ENCODE results near the gene HOXA3. TPM values are rescaled to one million over a fixed set of nuclear protein-coding genes. Genes with fewer than 3 reads are reported as not detected.

Gene HOXA3
- total and polyA plus RNA-seq, 2 of the 8 experiments (the other 6 are each of a cell fraction or from before 2014, with no cell fraction given) = not detected

- no peak for FAIRE-seq
- H3K27me3 ChIP-seq (replicated peaks in 1 of 4; ENCODE audit: control insufficient read depth in 3 of 4, extremely low read depth in 1 of 4, insufficient read depth in 3 of 4, low read length in 3 of 4) = peaks cover 99 to 100% (median 100%) of the 10 kb centered on the region in 4 experiments
- no peak for TF ChIP-seq BACH1 (IDR thresholded peaks at IDR 0.05; ENCODE audit: low read length)
- TF ChIP-seq HDAC6 (IDR thresholded peaks at IDR 0.05; ENCODE audit: low read depth, low read length) = no peak
- no peak for TF ChIP-seq TEAD4 (IDR thresholded peaks at IDR 0.05; ENCODE audit: low read depth, low read length)
- TF ChIP-seq JUND (IDR thresholded peaks at IDR 0.05; ENCODE audit: low read length) = no peak
- TF ChIP-seq EZH2 (IDR thresholded peaks at IDR 0.05; ENCODE audit: low read depth, low read length, severe bottlenecking) = no peak
- no peak for TF ChIP-seq POU5F1 (IDR thresholded peaks at IDR 0.05; ENCODE audit: low read depth, low read length)
- no peak for TF ChIP-seq RFX5 (IDR thresholded peaks at IDR 0.05; ENCODE audit: borderline replicate concordance, low read depth, low read length)
- TF ChIP-seq ATF2 (IDR thresholded peaks at IDR 0.05; ENCODE audit: low read length) = no peak
- no peak for TF ChIP-seq SUZ12 (IDR thresholded peaks at IDR 0.05; ENCODE audit: low read length)
- TF ChIP-seq CBX5 (IDR thresholded peaks at IDR 0.05; ENCODE audit: low read depth, low read length) = no peak
Measured at GRCh38 chr7:27126596-27127327, 25.6 kb downstream of the HOXA3 start.

More at GRCh38 chr7:27126596-27127327, 25.6 kb downstream of the HOXA3 start:
- Histone ChIP-seq H2BK5ac (ENCODE audit: low read depth, low read length) (no peak overlapping the region), H2BK15ac (ENCODE audit: low read length) (no peak overlapping the region), H3K14ac (ENCODE audit: insufficient read length) (no peak overlapping the region), H3K23me2 (ENCODE audit: low read depth, low read length) (peaks cover 4% of the 10 kb centered on the region; the same call in 1 of the 2 replicates), H4K5ac (ENCODE audit: insufficient read length, low read depth, low read length) (no peak overlapping the region), H3K23ac (ENCODE audit: insufficient read length) (no peak overlapping the region), H3K36me3 (ENCODE audit: control insufficient read depth in 2 of 4, insufficient read depth in 4 of 4, low read length in 3 of 4) (peaks cover 0 to 11% (median 0%) of the 10 kb centered on the region in 4 experiments; a peak in 2 of 8 replicates), H4K8ac (ENCODE audit: extremely low read depth, insufficient read depth, low read length) (no peak overlapping the region), H3K4me1 (replicated peaks in 1 of 4; ENCODE audit: control insufficient read depth in 3 of 4, insufficient read depth in 4 of 4, low read length in 3 of 4) (peaks cover 0 to 6% (median 2%) of the 10 kb centered on the region in 4 experiments; a peak in 4 of 7 replicates), H3K9ac (replicated peaks in 1 of 4; ENCODE audit: extremely low read depth in 1 of 4, low read depth in 3 of 4, low read length in 3 of 4) (no peak overlapping the region), H2AK5ac (ENCODE audit: low read depth, low read length) (no peak overlapping the region), H3K4me2 (ENCODE audit: insufficient read depth in 1 of 2, low read depth in 2 of 2, low read length in 2 of 2) (no peak overlapping the region), H2BK20ac (ENCODE audit: low read length) (no peak overlapping the region), H3K4me3 (ENCODE audit: extremely low read depth in 1 of 4, insufficient read depth in 2 of 4, low read depth in 3 of 4, low read length in 4 of 4) (no peak overlapping the region), H4K20me1 (replicated peaks in 1 of 2; ENCODE audit: control insufficient read depth in 1 of 2, insufficient read depth in 2 of 2, low read length in 2 of 2) (peaks cover 23 to 35% of the 10 kb centered on the region in 2 experiments), H2BK120ac (replicated peaks; ENCODE audit: low read depth, low read length) (no peak overlapping the region), H3K4ac (replicated peaks; ENCODE audit: insufficient read length, low read depth, low read length) (no peak overlapping the region), H2BK12ac (ENCODE audit: low read depth, low read length) (no peak overlapping the region), H3K79me1 (ENCODE audit: low read depth, low read length) (no peaks in the 10 kb centered on the region), H4K91ac (replicated peaks; ENCODE audit: insufficient read length, low read length) (no peak overlapping the region), H3K56ac (replicated peaks; ENCODE audit: insufficient read length, low read depth, low read length) (no peak overlapping the region), H2AFZ (ENCODE audit: low read length) (no peak overlapping the region), H3K18ac (ENCODE audit: extremely low read depth, low read length) (no peak overlapping the region), H3K9me3 (ENCODE audit: insufficient read depth in 2 of 2, low read depth in 1 of 2, low read length in 1 of 2) (peaks cover 0 to 4% of the 10 kb centered on the region in 2 experiments; a peak in 1 of 4 replicates), H3K79me2 (ENCODE audit: control insufficient read depth in 1 of 2, insufficient read depth in 2 of 2, low read length in 2 of 2) (no peaks in the 10 kb centered on the region), H3K27ac (ENCODE audit: low read depth, low read length) (no peak overlapping the region)
- ChIA-PET CTCF (ENCODE audit: partially characterized antibody) (interaction anchor here (1.0 to 2.3 kb wide), 3 partner anchors 15 to 34 kb away, joined by 3 to 10 read pairs (median 3); no protein-coding TSS in a partner anchor), POLR2A (ENCODE audit: partially characterized antibody) (no interaction called here)
- 17% methylated on average over 3 of the region's 3 CpGs; no CpG with 5 or more reads in 1 of the 2 experiments for whole genome bisulfite sequencing, 2 experiments (ENCODE audit: extremely low coverage in 1 of 2, insufficient coverage in 1 of 2, insufficient read length in 1 of 2, insufficient replicate concordance in 2 of 2, low coverage in 1 of 2, low lambda C conversion rate in 2 of 2, missing lambda C conversion rate in 1 of 2)
- no peak for DNase-seq (ENCODE audit: low read depth in 1 of 2, low spot score in 2 of 2)
